ENCODE measurements around the gene SLC35F4. TPM values are rescaled to one million over a fixed set of nuclear protein-coding genes. Genes with fewer than 3 reads are reported as not detected.
A peak's percentile ranks its signal among the peaks of the same experiment; 100 is the strongest.

The SLC35F4 gene
- total and polyA plus RNA-seq, 4 donors = 2.4 to 15.6 (median 12.6) TPM

GRCh38 chr14:57835766-57836165, 30.1 kb downstream of the SLC35F4 start:
- H3K27ac ChIP-seq (ENCODE audit: low read depth, low read length) = no peak overlapping the region
- no peaks in the 10 kb centered on the region for H3K36me3 ChIP-seq (ENCODE audit: control insufficient read depth, insufficient read depth, low read length)
- peak in 1 of 6 donors; percentile 62 for DNase-seq (ENCODE audit: low read depth in 4 of 6, low spot score in 6 of 6)
- no peaks in the 10 kb centered on the region for H3K4me1 ChIP-seq (ENCODE audit: control insufficient read depth, insufficient read depth, low read length)
- H3K27me3 ChIP-seq (ENCODE audit: control insufficient read depth, insufficient read depth, low read length) = no peaks in the 10 kb centered on the region
- H3K9me3 ChIP-seq (ENCODE audit: control insufficient read depth, insufficient read depth, low read length) = no peaks in the 10 kb centered on the region
- WGBS (ENCODE audit: insufficient coverage) = 65% methylated on average over 2 of the region's 2 CpGs
- no peak overlapping the region for H3K4me3 ChIP-seq (ENCODE audit: low read depth, low read length)

- 80% methylated on average over 1 of the region's 3 CpGs for WGBS (ENCODE audit: insufficient coverage)
- no peak for DNase-seq (ENCODE audit: low read depth in 4 of 6, low spot score in 6 of 6)
- Histone ChIP-seq H3K9me3 (ENCODE audit: control insufficient read depth, insufficient read depth, low read length) (no peaks in the 10 kb centered on the region), H3K4me1 (ENCODE audit: control insufficient read depth, insufficient read depth, low read length) (no peaks in the 10 kb centered on the region), H3K27ac (ENCODE audit: low read depth, low read length) (no peak overlapping the region), H3K27me3 (ENCODE audit: control insufficient read depth, insufficient read depth, low read length) (no peaks in the 10 kb centered on the region), H3K4me3 (ENCODE audit: low read depth, low read length) (no peak overlapping the region), H3K36me3 (ENCODE audit: control insufficient read depth, insufficient read depth, low read length) (no peaks in the 10 kb centered on the region)
Observed at GRCh38 chr14:57834961-57835360, 30.9 kb downstream of the SLC35F4 start.

GRCh38 chr14:57834001-57834598, 31.8 kb downstream of the SLC35F4 start:
- no peak for DNase-seq (ENCODE audit: low read depth in 4 of 6, low spot score in 6 of 6)
- no peaks in the 10 kb centered on the region for H3K27me3 ChIP-seq (ENCODE audit: control insufficient read depth, insufficient read depth, low read length)
- no peak overlapping the region for H3K4me3 ChIP-seq (ENCODE audit: low read depth, low read length)
- peaks cover 3% of the 10 kb centered on the region for H3K4me1 ChIP-seq (ENCODE audit: control insufficient read depth, insufficient read depth, low read length)
- H3K27ac ChIP-seq (ENCODE audit: low read depth, low read length) = no peak overlapping the region
- no peaks in the 10 kb centered on the region for H3K9me3 ChIP-seq (ENCODE audit: control insufficient read depth, insufficient read depth, low read length)
- H3K36me3 ChIP-seq (ENCODE audit: control insufficient read depth, insufficient read depth, low read length) = no peaks in the 10 kb centered on the region
- no CpG with 5 or more reads among the region's 1 CpG for WGBS (ENCODE audit: insufficient coverage)

GRCh38 chr14:57833323-57833722, 32.6 kb downstream of the SLC35F4 start:
- H3K27me3 ChIP-seq (ENCODE audit: control insufficient read depth, insufficient read depth, low read length) = no peaks in the 10 kb centered on the region
- peaks cover 3% of the 10 kb centered on the region for H3K4me1 ChIP-seq (ENCODE audit: control insufficient read depth, insufficient read depth, low read length)
- no peaks in the 10 kb centered on the region for H3K36me3 ChIP-seq (ENCODE audit: control insufficient read depth, insufficient read depth, low read length)
- DNase-seq (ENCODE audit: low read depth in 4 of 6, low spot score in 6 of 6) = peak in 3 of 6 donors; percentile 19 to 68 (median 65)
- 33% methylated on average over 1 of the region's 3 CpGs for WGBS (ENCODE audit: insufficient coverage)
- no peaks in the 10 kb centered on the region for H3K9me3 ChIP-seq (ENCODE audit: control insufficient read depth, insufficient read depth, low read length)
- H3K27ac ChIP-seq (ENCODE audit: low read depth, low read length) = no peak overlapping the region
- no peak overlapping the region for H3K4me3 ChIP-seq (ENCODE audit: low read depth, low read length)

GRCh38 chr14:57831981-57832380, 33.9 kb downstream of the SLC35F4 start:
- DNase-seq (ENCODE audit: low read depth in 4 of 6, low spot score in 6 of 6) = no peak
- no peak overlapping the region for H3K4me3 ChIP-seq (ENCODE audit: low read depth, low read length)
- peaks cover 3% of the 10 kb centered on the region for H3K4me1 ChIP-seq (ENCODE audit: control insufficient read depth, insufficient read depth, low read length)
- WGBS (ENCODE audit: insufficient coverage) = 30% methylated on average over 2 of the region's 5 CpGs
- no peaks in the 10 kb centered on the region for H3K9me3 ChIP-seq (ENCODE audit: control insufficient read depth, insufficient read depth, low read length)
- no peak overlapping the region for H3K27ac ChIP-seq (ENCODE audit: low read depth, low read length)
- no peaks in the 10 kb centered on the region for H3K36me3 ChIP-seq (ENCODE audit: control insufficient read depth, insufficient read depth, low read length)
- H3K27me3 ChIP-seq (ENCODE audit: control insufficient read depth, insufficient read depth, low read length) = no peaks in the 10 kb centered on the region

- no peak overlapping the region for H3K4me3 ChIP-seq (ENCODE audit: low read depth, low read length)
- H3K36me3 ChIP-seq (ENCODE audit: control insufficient read depth, insufficient read depth, low read length) = no peaks in the 10 kb centered on the region
- H3K9me3 ChIP-seq (ENCODE audit: control insufficient read depth, insufficient read depth, low read length) = no peaks in the 10 kb centered on the region
- H3K27ac ChIP-seq (ENCODE audit: low read depth, low read length) = no peak overlapping the region
- H3K27me3 ChIP-seq (ENCODE audit: control insufficient read depth, insufficient read depth, low read length) = no peaks in the 10 kb centered on the region
- no peak for DNase-seq (ENCODE audit: low read depth in 4 of 6, low spot score in 6 of 6)
- H3K4me1 ChIP-seq (ENCODE audit: control insufficient read depth, insufficient read depth, low read length) = peaks cover 3% of the 10 kb centered on the region
- no CpG with 5 or more reads among the region's 2 CpGs for WGBS (ENCODE audit: insufficient coverage)
Observed at GRCh38 chr14:57828713-57829112, 37.2 kb downstream of the SLC35F4 start.

GRCh38 chr14:57823015-57823660, 42.8 kb downstream of the SLC35F4 start:
- Histone ChIP-seq H3K27ac (ENCODE audit: low read depth, low read length) (no peak overlapping the region), H3K27me3 (ENCODE audit: control insufficient read depth, insufficient read depth, low read length) (no peaks in the 10 kb centered on the region), H3K4me1 (ENCODE audit: control insufficient read depth, insufficient read depth, low read length) (no peaks in the 10 kb centered on the region), H3K4me3 (ENCODE audit: low read depth, low read length) (no peak overlapping the region), H3K9me3 (ENCODE audit: control insufficient read depth, insufficient read depth, low read length) (no peaks in the 10 kb centered on the region), H3K36me3 (ENCODE audit: control insufficient read depth, insufficient read depth, low read length) (no peaks in the 10 kb centered on the region)
- DNase-seq (ENCODE audit: low read depth in 4 of 6, low spot score in 6 of 6) = no peak
- 93% methylated on average over 2 of the region's 4 CpGs for WGBS (ENCODE audit: insufficient coverage)

- H3K9me3 ChIP-seq (ENCODE audit: control insufficient read depth, insufficient read depth, low read length) = no peaks in the 10 kb centered on the region
- H3K4me3 ChIP-seq (ENCODE audit: low read depth, low read length) = no peak overlapping the region
- H3K27ac ChIP-seq (ENCODE audit: low read depth, low read length) = no peak overlapping the region
- H3K27me3 ChIP-seq (ENCODE audit: control insufficient read depth, insufficient read depth, low read length) = no peaks in the 10 kb centered on the region
- no peaks in the 10 kb centered on the region for H3K36me3 ChIP-seq (ENCODE audit: control insufficient read depth, insufficient read depth, low read length)
- H3K4me1 ChIP-seq (ENCODE audit: control insufficient read depth, insufficient read depth, low read length) = no peaks in the 10 kb centered on the region
- DNase-seq (ENCODE audit: low read depth in 4 of 6, low spot score in 6 of 6) = peak in 1 of 6 donors; percentile 22
Observed at GRCh38 chr14:57822081-57822480, 43.8 kb downstream of the SLC35F4 start.

- H3K27ac ChIP-seq (ENCODE audit: low read depth, low read length) = no peak overlapping the region
- no peaks in the 10 kb centered on the region for H3K9me3 ChIP-seq (ENCODE audit: control insufficient read depth, insufficient read depth, low read length)
- WGBS (ENCODE audit: insufficient coverage) = no CpG with 5 or more reads among the region's 2 CpGs
- no peaks in the 10 kb centered on the region for H3K4me1 ChIP-seq (ENCODE audit: control insufficient read depth, insufficient read depth, low read length)
- H3K27me3 ChIP-seq (ENCODE audit: control insufficient read depth, insufficient read depth, low read length) = no peaks in the 10 kb centered on the region
- H3K36me3 ChIP-seq (ENCODE audit: control insufficient read depth, insufficient read depth, low read length) = no peaks in the 10 kb centered on the region
- no peak overlapping the region for H3K4me3 ChIP-seq (ENCODE audit: low read depth, low read length)
- DNase-seq (ENCODE audit: low read depth in 4 of 6, low spot score in 6 of 6) = no peak
Observed at GRCh38 chr14:57820581-57820980, 45.3 kb downstream of the SLC35F4 start.

- Histone ChIP-seq H3K9me3 (ENCODE audit: control insufficient read depth, insufficient read depth, low read length) (no peaks in the 10 kb centered on the region), H3K27me3 (ENCODE audit: control insufficient read depth, insufficient read depth, low read length) (no peaks in the 10 kb centered on the region), H3K4me1 (ENCODE audit: control insufficient read depth, insufficient read depth, low read length) (no peaks in the 10 kb centered on the region), H3K27ac (ENCODE audit: low read depth, low read length) (no peak overlapping the region), H3K36me3 (ENCODE audit: control insufficient read depth, insufficient read depth, low read length) (no peaks in the 10 kb centered on the region), H3K4me3 (ENCODE audit: low read depth, low read length) (no peak overlapping the region)
- no CpG with 5 or more reads among the region's 1 CpG for WGBS (ENCODE audit: insufficient coverage)
- DNase-seq (ENCODE audit: low read depth in 4 of 6, low spot score in 6 of 6) = no peak
Observed at GRCh38 chr14:57818511-57818910, 47.4 kb downstream of the SLC35F4 start.

Data from spinal cord (tissue), 10 donors.